RWPE1 (cell line): ENCODE data around the gene ABCC4.

ENCODE experiments used
- CTCF ChIA-PET: fragments of 350-600 bp; sonication (Branson Sonifier 250); formaldehyde crosslinking; extraction: SDS; loops from one replicate; lab custom pipeline; 2021; lab: Yijun Ruan, JAX
- POLR2A ChIA-PET: fragments of 400-600 bp; formaldehyde crosslinking; extraction: SDS; loops from one replicate; lab custom pipeline; 2020; ENCODE audit warnings: antibody characterized with exemption; ENCODE audit not compliant: low non-redundant PET; lab: Yijun Ruan, JAX
- DNase-seq: peaks from one replicate; pipeline ENCODE4 v3.0.0; 2012; ENCODE audit warnings: low spot score
- H3K27ac ChIP-seq: fragments of 450-650 bp; 2 replicates; pipeline ENCODE4 v1.5.1; 2017
- CTCF ChIP-seq: fragments of 450-650 bp; conservative IDR thresholded peaks from 2 replicates; pipeline ENCODE4 v1.5.1; 2017; ENCODE audit warnings: low read depth, mild to moderate bottlenecking

The ABCC4 gene

GRCh38 chr13:95222733-95223018, 78.6 kb downstream of the ABCC4 start:
- DNase-seq, result no peak
- CTCF ChIA-PET, result interaction anchor here (1.0 kb wide), 1 partner anchor 77 kb away, joined by 4 read pairs; no protein-coding TSS in a partner anchor
- POLR2A ChIA-PET, result no interaction called here
- TF ChIP-seq CTCF, result no peak
- no peak overlapping the region for H3K27ac ChIP-seq

GRCh38 chr13:95221971-95222732, 79.1 kb downstream of the ABCC4 start:
- no peak for TF ChIP-seq CTCF
- no peak overlapping the region for H3K27ac ChIP-seq
- ChIA-PET POLR2A (no interaction called here), CTCF (interaction anchor here (1.0 kb wide), 1 partner anchor 77 kb away, joined by 4 read pairs; no protein-coding TSS in a partner anchor)
- no peak for DNase-seq

DNA sequence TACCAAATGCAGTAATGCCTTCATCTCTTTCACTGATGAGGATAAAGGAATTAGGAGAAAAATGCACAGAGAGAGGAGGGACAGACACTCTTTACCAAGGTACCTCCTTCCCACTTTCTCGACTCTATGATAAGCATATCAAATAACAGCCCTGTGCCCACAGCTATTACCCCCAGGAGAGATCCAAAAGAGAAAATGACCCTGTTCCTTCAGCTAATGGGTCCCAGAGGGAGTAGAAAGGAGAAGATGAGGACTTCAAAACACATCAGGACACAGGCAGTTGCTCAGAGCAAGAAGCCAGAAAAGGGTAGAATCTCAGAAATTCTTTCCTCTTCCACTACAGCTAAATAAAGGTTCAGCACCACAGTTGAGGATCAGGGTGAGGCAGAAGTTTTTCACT, 80.6 kb downstream of the ABCC4 start:
- no peak overlapping the region for H3K27ac ChIP-seq
- no peak for TF ChIP-seq CTCF
- ChIA-PET CTCF (no interaction called here), POLR2A (no interaction called here)
- DNase-seq, result no peak

DNA sequence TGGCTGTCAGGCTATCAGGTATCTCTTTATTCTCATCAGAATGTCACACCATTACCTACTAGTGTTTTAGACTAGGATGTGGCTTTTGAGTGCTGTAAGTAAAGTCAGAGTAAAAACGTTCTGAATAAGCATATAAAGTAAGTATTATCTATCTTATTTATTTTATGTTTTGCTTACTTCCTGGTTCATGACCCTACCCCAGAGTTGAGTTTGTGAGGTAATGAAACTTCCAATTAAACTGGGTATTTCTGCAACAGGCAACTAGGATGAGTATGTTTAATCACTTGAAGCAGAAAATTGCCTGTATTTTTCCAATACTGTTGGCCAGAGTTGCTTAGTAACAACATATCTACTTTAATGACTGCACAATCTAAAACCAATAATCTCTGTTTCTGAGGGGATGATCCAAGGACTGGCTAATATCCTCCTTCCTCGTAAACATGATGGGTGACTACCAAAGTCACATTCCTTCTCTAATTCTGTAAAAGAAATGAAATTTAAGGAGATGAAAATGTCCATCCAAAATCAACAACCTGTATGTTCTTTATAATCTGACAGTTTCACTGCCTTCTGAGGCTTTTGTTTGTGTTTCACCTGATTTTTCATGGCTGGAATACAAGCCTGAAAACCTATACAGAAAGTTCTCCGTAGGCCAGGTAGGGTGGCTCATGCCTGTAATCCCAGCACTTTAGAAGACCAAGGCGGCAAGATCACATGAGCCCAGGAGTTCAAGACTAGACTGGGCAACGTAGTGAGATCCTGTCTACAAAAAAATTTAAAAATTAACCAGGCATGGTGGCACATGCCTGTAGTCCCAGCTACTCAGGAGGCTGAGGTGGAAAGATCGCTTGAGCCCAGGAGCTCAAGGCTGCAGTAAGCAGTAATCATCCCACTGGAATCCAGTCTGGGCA, 83.1 kb downstream of the ABCC4 start:
- POLR2A ChIA-PET, result no interaction called here
- DNase-seq, result no peak
- no peak overlapping the region for H3K27ac ChIP-seq
- no peak for TF ChIP-seq CTCF
- CTCF ChIA-PET, result no interaction called here

DNA sequence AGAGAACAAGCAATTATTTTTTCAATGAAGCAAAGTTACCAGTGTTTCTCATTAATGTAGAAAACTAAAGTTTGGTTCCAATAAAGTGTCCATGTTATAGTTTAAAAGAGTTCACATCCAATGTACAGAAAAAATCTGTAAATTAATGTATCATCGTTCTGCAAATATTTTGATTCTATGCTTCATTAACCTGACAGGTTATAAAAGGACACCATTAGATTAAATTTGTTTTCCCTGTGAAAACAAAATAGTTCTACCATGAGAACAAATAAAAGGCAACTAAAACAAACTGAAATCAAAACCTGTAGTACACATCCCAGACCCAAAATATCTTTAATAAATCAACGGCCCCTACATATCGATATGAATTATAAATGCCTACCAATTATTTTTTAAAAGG, 85.1 kb downstream of the ABCC4 start:
- no peak overlapping the region for H3K27ac ChIP-seq
- TF ChIP-seq CTCF, result no peak
- no peak for DNase-seq
- POLR2A ChIA-PET, result no interaction called here
- CTCF ChIA-PET, result interaction anchor here (0.6 kb wide), 2 partner anchors 27 to 667 kb away, joined by 3 to 5 read pairs; no protein-coding TSS in a partner anchor

- TF ChIP-seq CTCF, result no peak
- DNase-seq, result no peak
- H3K27ac ChIP-seq, result no peak overlapping the region
- ChIA-PET CTCF (no interaction called here), POLR2A (no interaction called here)
These were observed 88.0 kb downstream of the ABCC4 start for GRCh38 chr13:95212983-95213850.
